GM18508 (cell line): Measurements from ENCODE around the gene MFAP2.
"Not testable (repeated sequence)": the region's sequence is repeated elsewhere in the genome, so short reads cannot be mapped to it uniquely, and the experiment has no call there.

Experiments used
- ATAC-seq: cut with Tn5 transposase; IDR thresholded peaks from one replicate; pipeline ENCODE4 v1.9.1; 2021; ENCODE audit warnings: moderate number of reproducible peaks; ENCODE audit not compliant: insufficient read depth, unreplicated experiment

Gene MFAP2

GRCh38 chr1:16966282-16966681 lies 14.1 kb downstream of the MFAP2 start:
- ATAC-seq, result no peak

GRCh38 chr1:16965486-16966067 lies 14.8 kb downstream of the MFAP2 start:
- no peak for ATAC-seq

DNA sequence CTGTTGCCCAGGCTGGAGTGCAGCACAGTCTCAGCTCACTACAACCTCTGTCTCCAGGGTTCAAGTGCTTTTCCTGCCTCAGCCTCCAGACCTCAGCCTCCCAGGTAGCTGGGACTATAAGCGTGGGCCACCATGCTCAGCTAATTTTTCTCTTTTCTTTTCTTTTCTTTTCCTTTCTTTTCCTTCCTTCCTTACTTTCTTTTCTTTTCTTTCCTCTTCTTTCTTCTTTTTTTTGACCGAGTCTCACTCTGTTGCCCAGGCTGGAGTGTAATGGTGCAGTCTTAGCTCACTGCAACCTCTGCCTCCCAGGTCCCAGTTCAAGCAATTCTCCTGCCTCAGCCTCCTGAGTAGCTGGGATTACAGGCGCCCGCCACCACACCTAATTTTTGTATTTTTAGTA lies 16.3 kb downstream of the MFAP2 start:
- ATAC-seq, result not testable (repeated sequence)

- no peak for ATAC-seq
These were observed 18.9 kb downstream of the MFAP2 start for GRCh38 chr1:16961297-16962133.

DNA sequence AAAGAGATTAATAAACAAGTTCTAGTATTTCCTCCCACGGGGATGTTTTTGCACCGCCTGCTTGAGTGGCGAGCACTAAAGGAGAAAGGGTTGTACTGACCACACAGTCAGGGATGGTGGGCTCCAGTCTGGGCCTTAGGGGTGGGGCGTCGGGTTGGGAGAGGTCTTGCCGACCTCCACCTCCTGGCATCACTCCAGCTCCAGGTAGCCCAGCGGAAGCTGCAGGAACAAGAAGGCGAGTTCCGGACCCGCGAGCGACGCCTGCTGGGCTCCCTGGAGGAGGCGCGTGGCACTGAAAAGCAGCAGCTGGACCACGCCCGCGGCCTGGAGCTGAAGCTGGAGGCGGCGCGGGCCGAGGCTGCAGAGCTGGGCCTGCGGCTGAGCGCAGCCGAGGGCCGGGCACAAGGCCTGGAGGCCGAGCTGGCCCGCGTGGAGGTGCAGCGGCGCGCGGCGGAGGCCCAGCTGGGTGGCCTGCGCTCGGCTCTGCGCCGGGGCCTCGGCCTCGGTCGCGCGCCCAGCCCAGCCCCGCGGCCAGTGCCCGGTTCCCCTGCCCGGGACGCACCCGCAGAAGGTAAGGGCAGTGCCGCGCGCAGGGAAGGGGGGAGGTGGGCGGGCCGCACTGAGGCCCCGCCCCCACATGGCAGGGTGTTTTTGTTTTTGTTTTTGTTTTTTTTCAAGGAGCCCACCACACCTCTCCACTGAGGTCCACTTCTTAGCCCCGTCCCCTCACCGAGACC lies 19.7 kb downstream of the MFAP2 start:
- no peak for ATAC-seq

- ATAC-seq, result no peak
These were observed 21.9 kb downstream of the MFAP2 start for GRCh38 chr1:16958475-16958874.

- no peak for ATAC-seq
These were observed 22.7 kb downstream of the MFAP2 start for GRCh38 chr1:16957731-16958130.

GRCh38 chr1:16956775-16957174 lies 23.6 kb downstream of the MFAP2 start:
- ATAC-seq, result no peak

DNA sequence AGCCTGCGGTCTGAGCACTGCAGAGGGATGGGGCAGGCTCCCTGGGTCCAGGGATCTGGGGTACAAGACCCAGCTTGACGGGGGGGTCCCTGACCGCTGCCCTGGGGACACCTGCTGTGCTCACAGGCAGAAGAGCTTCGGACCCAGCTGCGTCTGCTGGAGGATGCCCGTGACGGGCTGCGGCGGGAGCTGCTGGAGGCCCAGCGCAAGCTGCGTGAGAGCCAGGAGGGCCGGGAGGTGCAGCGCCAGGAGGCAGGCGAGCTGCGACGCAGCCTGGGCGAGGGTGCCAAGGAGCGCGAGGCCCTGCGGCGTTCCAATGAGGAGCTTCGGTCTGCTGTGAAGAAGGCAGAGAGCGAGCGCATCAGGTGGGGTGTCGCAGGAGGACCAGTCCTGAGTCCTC lies 25.2 kb downstream of the MFAP2 start:
- ATAC-seq, result no peak

DNA sequence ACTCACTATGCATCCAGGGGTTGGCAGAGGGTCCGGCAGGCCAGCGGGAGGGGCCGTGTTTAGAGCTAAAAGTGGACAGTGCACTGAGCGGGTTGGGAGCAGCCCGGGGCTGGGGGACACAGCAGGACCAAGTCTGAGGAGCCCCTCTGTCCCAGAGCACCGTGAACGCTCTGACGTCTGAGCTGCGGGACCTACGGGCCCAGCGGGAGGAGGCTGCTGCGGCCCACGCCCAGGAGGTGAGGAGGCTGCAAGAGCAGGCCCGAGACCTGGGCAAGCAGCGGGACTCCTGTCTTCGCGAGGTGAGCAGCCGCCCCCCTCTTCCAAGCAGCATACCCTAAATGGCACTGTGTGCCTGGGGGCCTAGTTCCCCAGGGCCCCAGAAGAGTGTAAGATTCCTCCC lies 25.8 kb downstream of the MFAP2 start:
- no peak for ATAC-seq

- not testable (repeated sequence) for ATAC-seq
These were observed 28.0 kb downstream of the MFAP2 start for GRCh38 chr1:16952376-16952775.

DNA sequence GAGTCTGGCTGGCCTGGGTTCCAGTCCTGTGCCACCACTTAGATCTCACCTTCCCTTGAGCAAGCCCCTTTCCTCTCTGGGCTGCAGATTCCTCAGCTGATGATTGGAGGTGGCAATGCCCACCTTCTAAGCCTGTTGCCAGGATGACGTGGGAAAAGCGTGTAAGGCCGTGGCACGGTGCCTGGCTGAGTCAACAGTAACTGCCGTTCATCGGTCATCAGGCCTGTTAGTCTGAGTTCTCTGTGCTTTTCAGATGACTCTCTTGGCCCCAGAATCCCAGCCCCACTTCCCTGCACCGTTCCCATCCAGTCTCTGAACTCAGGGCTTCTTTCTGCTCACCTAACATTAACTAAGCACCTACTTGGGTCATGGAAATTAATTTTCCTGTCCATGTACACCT lies 31.4 kb downstream of the MFAP2 start:
- not testable (repeated sequence) for ATAC-seq

GRCh38 chr1:16948282-16948891 lies 32.0 kb downstream of the MFAP2 start:
- not testable (repeated sequence) for ATAC-seq

DNA sequence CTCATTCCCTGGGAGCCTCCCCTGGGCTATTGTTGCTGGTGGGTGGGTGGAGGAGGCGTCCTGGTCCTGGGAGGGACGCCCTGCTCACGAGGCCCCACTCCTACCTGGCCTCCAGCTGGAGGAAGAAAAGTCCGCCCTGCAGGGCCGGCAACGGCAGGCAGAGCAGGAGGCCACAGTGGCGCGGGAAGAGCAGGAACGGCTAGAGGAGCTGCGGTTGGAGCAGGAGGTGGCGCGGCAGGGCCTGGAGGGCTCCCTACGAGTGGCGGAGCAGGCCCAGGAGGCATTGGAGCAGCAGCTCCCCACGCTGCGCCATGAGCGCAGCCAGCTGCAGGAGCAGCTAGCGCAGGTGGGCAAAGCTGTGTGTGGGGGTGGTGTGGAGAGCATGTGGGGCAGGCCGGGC lies 33.8 kb downstream of the MFAP2 start:
- no peak for ATAC-seq

DNA sequence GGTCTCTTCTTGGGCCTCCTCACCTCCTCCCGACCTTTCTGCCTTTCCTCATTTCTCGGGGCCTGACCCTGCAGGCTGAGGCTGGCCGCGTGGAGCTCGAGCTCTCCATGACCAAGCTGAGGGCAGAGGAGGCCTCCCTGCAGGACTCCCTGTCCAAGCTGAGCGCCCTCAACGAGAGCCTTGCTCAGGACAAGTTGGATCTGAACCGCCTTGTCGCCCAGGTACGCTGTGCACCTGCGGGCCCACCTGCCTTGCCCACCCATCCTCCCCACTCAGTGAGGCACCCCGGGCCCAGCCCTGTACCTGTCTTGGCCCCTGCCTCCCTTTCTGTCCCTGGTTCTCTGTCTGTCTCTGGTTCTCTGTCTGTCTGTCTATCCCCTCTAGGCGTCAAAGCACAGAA lies 34.2 kb downstream of the MFAP2 start:
- not testable (repeated sequence) for ATAC-seq

- ATAC-seq, result not testable (repeated sequence)
These were observed 34.9 kb downstream of the MFAP2 start for GRCh38 chr1:16945512-16945911.

GRCh38 chr1:16944038-16944437 lies 36.4 kb downstream of the MFAP2 start:
- no peak for ATAC-seq

- ATAC-seq, result not testable (repeated sequence)
These were observed 40.8 kb downstream of the MFAP2 start for GRCh38 chr1:16939386-16940180.

DNA sequence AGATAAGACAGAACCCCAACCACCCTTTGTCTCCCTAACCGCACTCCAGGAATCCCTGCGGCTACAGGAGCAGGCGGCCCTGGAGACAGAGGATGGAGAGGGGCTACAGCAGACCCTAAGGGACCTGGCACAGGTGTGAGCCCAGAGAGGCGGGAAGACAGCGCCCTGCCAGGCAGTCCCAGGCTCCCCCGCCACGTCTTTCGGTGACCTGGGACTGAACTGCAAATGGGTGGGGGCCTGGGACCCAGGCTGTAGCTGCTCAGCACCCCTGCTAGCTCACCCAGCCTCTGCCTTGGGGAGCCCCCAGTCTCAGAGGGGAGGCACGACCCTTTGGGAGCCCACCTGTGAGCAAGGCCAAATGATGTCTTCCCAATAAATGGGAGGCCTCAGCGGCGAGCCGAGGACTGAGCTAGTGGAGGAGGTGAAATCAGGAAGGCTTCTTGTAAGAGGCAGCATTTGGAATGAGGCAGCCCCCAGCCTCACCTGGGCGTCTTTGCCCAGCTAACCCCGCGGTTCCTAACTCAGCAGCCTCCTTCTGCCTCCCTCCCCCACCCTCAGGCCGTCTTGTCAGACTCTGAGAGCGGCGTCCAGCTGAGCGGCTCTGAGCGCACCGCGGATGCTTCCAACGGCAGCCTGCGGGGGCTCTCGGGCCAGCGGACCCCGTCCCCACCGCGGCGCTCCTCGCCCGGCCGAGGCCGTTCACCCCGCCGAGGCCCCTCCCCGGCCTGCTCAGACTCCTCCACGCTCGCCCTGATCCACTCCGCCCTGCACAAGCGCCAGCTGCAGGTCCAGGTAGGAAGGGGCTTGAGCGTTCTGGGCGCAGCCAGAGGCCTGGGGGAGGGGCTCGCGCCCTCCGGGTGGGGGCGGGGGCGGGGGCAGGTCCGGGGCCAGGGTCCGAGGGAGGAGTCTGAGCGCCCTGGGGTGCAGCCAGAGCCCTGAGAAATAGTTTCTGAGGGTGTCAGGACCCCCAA lies 41.8 kb downstream of the MFAP2 start:
- ATAC-seq, result no peak
